Retina (tissue), 1 donor: ENCODE measurements around the gene CEP128.
A peak's percentile ranks its signal among the peaks of the same experiment; 100 is the strongest.

ENCODE experiments used
- DNase-seq: peaks from one replicate; pipeline ENCODE4 v3.0.0-alpha.2; 2016

The CEP128 gene

DNA sequence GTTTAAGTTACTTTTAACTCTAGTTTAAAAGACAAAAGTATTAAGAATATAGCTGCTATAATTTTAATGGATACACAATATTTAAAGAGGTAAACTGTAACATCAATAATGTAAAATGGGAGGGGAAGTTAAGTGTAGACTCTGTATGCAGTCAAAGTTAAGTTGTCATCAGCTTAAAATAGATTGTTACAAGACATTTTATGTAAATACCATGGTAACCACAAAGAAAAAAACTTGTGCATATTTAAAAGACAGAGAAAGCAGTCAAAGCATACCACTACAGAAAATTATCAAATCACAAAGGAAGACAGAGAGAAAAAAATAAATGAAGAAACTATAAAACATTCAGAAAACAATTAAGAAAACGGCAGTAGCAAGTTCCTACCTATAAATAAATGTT is 73.3 kb downstream of the CEP128 start:
- DNase-seq = no peak

DNA sequence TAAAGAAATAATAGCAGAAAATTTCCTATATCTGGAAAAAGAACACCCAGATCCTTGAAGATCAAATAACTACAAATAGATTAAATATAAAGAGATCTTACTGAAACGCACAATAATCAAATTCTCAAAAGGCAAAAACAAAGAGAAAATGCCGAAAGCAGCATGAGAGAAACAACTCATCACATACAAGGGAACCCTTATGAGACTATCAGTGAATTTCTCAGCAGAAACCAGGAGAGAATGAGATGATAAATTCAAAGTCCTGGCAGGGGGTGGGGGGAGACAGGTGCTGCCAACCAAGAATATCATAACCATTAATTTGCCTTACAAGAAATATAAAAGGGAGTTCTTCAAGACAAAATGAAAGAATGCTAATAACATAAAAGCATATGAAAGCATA is 73.7 kb downstream of the CEP128 start:
- DNase-seq = no peak

DNA sequence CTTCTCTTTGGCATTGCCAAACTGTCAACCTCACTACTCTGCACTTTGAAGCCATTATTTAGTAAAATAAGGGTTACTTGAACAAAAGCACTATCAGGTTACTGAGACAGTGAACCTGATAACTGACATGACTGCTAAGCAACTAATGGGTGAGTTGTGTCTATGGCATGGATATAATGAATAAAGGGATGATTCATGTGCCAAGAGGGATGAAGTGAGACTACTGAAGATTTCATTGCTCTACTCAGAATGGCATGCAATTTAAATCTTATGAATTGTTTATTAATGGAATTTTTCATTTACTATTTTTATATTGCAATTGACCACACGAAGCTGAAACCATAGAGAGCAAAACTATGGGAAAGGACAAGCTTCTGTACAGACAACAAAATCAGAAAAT is 74.4 kb downstream of the CEP128 start:
- DNase-seq = no peak

DNA sequence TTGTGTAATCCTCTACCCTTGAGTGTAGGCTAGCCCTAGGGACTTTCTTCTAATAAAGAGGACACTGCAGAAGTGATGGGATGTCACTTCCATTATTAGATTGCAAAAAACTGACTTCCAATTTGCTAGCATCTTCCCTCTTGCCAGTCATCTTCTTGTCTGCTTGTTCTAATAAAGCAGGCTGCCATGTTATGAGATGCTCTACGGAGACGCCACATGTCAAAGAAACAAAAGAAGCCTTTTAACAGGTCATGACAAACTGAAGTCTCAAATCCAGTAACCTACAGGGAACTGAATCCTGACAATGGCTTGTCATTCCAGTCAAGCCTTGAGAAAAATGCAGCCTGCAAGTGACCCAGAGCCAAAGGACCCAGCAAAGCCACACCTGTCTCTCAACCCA is 76.0 kb downstream of the CEP128 start:
- DNase-seq = no peak

DNA sequence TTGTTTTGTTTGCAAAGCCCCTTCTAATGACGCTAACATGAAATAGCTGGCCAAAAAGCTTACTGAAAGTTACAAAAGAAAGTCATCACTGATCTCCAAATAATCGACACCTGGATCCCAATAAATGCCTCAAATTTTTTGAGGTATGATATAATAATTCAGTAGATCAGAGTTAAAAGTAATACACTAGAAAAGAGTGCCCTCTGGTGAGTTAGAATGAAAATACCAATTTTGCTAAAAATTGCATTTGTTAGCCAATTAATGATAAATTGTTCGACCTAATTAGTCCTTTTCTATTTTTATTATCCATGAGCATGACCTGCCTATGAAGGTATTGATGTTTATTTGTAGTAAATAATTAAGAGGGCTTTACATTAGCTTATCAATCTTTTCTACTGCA is 78.6 kb downstream of the CEP128 start:
- DNase-seq = no peak

DNA sequence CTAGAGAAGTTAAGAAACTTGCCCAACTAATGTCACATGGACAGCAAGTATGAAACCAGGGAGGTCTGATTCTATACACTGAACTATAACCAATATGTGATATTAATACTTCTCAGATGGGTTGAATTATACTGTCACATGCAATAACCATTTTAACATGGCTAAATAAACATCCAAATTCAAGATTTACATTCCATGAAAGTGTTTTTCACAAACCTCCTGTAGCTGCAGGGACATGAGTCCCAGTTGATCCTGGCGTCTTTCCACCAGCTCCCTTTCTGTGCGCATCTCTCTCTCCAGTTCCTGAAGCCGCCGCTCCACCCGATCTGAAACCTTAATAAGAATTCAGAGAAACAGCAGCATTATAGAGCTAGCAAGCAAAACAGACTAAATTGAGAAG is 79.0 kb downstream of the CEP128 start:
- no peak for DNase-seq

DNA sequence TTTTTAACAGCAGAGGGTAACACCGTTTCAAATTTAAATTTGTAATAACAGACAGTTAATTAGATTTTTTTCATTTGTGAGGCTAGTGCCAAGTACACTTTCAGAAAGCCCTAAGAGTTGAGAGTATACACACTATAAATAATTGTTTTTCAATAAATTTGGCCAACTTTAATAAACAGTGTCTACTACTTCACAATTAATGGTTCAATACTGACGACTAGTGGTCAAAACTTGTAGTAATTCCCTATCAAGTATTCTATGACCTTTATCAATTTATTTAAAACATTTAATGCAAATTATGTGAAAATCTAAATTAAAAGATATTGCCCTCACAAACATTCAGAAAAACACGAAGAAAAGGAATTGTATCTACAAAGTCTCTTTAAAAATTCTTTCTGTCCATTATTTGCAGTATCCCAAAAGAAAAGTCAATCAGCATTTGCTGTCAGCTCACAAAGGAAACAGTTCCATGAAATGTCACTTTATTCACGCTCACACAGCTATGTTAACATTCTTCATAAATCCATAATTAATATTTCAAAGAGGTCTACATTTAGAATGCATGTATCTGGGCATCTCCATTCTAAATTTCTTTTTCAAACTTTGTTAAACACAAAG is 91.2 kb downstream of the CEP128 start:
- DNase-seq = peak; percentile 21

DNA sequence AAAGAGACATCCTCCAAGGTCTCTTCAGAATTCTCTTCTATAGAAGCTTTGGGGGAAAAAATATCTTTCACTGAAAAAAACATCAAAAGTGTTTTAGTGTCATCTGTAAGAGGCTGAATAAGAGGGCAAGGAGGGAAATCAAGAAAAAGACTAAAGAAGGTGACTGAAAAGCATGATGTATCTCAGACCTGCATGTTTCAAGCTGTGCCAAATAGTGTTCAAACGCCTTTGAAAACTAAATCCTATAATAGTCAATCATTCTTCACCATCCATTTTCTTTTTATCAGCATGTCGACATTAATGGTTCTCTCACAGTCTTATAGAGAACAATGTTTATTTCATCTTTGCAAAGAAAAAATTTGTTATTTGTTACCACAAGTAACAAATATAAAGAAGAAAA is 94.5 kb downstream of the CEP128 start:
- no peak for DNase-seq

DNA sequence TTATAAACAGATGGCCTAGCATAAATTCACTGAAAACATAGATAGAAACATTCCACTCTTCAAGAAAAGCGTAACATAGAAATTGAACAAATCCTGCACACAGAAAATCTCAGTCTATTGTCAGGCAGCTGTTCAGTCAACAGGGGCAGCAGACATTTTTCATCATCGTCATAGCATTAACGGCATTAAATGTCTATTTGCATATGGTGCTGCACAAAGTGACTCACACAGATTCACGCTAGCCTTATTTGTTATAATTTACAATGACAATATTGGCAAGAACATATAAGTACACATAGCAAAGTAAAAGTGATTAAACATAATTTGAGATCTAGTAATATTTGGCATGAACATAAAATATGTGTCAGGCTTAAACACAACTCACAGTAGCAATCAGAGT is 95.7 kb downstream of the CEP128 start:
- no peak for DNase-seq

DNA sequence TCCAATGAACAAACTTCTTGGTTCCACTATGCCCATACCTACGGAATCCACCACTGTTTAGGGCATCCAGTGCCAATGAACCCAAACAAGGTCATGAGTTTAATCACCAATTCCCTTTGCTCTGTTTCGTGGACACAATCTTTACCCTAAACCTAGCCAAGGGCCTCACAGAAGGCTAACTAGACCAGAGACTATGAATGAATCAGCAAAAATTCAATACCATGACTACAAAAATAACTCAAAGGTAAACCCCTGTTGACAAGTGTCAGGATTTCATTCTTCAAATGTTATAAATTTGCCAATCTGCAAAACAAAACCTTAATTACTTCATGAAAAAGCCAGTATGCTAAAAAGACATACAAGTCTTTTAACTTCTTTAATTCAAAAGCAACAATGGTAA is 96.7 kb downstream of the CEP128 start:
- DNase-seq = no peak

DNA sequence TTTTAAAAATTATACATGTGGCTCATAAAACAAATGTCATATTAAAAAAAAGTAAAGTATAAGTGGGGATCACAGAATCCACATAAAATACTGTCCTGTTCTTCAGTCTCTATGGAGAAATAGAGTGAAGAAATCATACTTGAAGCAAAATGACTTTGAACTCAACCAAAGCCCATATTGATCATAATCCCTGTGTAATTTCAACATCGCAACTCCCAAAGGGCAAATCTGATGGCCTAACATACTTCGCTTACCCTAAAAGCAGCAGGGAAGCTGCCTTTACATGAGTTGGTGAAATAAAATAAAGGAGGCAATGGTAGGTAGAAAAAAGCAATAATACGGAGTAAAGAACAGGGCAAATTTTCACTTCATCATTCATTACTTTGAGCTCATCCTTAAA is 101.8 kb downstream of the CEP128 start:
- DNase-seq = no peak

DNA sequence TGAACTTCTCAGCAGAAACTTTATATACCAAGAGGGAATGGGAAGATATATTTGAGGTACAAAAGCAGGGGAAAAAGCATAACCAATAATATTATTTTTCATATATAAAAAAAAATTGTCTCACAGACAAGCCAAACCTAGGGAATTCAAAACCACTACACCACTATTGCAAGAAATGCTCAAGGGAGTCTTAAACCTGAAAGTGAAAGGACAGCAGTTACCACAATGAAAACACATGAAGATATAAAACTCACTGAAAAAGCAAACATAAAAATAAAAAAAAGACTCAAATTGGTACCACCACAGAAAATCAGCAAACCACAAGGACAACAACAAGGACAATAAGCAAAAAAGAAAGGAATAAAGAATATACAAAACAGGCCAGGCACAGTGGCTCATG is 131.9 kb downstream of the CEP128 start:
- DNase-seq = no peak

DNA sequence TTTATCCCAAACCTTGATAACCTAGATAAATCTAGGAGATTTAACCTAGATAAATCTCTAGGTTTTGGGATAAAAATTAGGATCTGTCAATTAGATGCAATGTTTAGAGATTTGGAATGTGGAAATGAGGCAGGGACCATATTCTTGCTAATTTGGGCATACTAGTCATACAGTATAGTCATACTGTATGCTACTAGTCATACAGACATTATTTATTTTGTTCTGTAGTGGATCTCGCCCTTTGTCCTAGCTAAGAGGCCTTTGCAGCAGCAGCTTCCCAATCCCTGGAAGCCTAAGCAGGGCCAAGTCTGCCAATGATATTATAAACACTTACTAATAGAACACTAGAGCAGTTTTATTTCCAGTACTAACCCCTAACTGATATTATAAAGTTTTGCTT is 136.4 kb downstream of the CEP128 start:
- DNase-seq = no peak

DNA sequence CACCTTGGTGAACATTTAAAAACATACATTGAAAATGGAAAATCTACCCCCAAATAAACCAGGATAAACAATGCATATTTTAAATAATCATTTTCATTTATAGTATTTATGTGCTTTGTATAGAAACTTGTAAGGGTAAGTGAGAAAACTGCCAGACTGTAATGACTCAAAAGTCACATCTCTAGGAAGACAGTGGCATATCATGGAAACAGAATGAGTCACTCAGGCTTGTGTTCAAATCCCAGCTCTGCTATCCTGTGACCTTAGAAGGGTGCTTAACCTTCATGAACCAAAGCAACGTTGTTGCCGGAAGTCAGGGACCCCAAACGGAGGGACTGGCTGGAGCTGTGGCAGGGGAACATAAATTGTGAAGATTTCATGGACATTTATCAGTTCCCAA is 142.7 kb downstream of the CEP128 start:
- no peak for DNase-seq

DNA sequence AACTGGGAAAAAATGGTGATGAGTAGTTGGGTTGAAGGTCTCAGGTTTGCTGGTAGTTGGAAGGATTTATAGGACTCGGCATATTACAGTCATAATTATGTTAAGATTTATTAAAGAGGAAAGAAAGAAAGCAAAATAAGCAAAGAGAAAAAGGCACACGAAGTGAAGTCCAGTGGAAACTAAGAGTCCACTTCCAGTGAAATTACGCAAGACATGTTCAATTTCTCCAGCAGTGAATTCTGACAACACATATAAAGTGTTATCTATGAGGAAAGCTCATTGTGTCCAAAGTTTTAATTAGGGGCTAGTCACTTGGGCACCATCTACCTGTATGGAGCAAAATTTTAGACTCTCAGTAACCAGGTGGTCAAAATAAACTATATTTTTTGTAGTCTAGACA is 143.3 kb downstream of the CEP128 start:
- no peak for DNase-seq

DNA sequence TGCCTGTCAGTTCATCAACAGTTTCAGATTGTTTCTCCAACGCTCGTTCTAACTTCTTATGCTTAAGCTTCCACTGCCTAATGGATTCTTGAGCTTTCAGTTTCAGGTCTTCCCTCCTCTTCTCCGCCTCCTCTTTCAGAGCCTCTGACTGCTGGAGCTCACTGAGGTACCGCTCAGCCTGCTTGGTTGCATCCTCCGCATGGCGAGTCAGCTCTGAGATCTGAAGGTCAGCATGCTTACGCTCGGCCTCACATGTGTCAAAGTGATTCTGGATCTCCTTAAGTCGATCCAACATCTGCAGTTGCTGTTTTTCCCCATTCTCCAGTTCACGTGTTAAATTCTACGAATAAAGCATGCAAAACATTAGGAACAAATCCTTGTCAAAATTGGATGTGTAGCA is 148.8 kb downstream of the CEP128 start:
- peak; percentile 57 for DNase-seq

DNA sequence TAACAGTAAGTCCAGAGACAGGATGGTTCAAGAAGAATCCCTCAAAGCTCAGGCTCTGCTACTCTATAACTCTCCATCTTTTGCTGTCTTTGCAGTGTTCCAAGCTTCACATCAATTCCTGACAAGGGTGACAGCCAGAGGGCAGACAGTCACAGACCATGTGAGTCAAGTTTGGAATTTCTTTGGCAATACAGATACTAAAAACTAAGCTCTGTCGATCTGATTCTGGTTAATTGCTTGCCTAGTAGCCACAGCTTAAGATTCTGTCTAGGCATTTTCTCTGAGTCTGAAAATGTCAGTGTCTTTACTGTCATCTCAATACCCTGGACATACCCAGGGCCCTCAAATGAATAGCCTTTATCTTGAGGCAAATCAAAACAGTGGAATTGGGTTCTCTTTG is 153.7 kb downstream of the CEP128 start:
- no peak for DNase-seq

DNA sequence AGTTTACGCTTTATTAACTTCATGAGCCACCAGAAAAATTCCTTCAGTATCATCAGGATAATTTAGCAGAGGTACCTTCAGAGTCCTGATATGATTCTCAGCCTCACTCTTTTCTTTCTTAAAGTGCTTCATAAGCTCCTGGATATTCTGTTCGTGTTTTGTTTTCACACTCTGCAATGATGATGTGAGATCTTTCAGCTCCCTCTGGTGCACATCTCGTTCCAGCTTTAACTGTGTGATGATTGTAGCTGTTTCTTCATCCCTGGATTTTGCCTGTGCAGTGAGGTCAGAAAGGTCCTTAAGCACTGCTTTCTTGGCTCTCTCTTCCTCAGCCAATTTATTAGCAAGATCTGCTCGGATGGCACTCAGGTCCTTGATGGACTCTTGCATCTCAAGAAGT is 156.7 kb downstream of the CEP128 start:
- no peak for DNase-seq

DNA sequence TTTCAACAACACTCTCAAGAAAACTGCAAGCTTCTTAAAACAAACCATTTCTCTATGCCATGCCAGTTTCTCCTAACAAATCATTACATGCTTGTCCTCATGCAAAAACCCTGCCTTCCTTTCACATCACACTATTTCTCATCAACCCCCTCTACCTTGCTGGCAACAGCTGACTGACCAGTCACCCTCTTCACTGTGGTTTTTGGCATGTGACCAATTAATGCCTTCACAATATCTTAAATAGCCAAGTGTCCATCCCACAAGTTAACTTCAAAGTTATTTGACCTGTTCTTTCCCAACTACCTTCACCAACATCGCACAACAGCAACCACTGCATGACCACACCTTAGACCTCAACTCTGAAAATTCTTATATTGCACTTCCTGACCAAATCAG is 159.6 kb downstream of the CEP128 start:
- DNase-seq = no peak

DNA sequence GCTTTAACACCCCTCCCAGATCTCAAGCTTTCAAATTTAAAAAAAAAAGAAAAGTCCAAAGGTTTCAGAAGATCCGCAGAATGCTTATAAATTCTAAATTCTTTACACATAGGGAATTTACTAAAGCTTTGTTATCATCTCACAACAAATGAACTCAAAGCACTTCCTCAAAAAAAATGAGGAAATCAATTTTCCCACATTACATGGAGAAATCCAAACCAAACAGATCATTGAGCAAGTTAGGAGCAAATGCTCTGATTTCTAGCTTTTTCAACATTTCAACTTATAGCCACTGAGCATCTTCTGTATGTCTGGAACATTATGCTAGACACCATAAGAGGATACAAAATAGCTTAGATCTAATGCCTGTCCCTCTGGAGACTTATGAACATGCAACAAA is 161.0 kb downstream of the CEP128 start:
- no peak for DNase-seq

DNA sequence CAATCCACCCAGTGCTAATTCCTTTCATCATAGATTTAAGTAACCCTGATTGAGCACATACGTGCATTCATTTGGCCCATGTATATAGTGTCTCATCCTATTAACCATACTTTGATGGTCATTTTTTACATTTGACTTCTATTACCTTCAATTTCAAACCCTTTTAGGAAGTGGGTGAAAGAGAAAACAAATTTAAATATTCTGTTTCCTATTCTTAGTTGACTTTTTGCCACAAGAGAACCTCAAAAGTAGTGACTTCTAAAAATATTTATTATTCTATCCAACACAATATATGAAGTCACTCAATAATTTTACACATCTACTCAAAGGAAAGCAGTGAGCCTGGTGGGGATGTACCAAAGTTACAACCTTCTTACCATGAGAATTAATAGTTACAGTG is 164.9 kb downstream of the CEP128 start:
- DNase-seq = no peak

DNA sequence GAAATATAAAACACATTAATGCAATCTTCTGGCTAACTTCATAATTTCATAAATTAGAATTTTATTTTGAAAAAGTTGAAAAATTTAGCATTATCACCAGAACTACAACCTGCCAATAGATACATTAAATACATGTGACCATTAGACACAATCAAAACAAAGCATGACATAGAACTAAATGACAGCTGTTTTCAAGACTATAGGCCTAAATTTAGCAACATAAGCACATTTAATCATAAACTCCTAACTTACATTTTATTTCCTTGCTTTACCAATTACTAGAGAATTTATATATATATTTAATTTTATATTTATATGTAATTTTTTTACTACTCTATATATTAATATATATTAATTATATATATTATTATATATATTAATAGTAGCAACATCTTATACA is 165.4 kb downstream of the CEP128 start:
- DNase-seq = no peak

DNA sequence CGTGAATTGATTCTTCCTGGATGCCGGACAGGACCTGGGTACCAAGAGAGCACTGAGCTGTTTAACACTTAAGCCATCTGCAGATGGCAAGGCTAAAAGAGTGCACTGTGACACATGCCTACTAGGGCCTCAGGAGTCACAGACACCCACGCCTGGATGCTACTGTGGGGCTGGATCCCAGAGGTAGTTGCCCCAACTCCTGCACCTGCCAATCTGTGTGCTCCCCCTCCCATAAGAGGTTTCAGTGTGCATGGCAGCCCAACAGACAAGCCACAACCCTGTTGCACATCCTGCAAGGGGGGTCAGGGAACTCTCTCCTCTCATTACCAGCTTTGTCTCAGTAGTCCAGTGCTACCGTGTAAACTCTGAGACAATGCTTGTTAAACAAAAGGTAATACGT is 169.0 kb downstream of the CEP128 start:
- DNase-seq = no peak

DNA sequence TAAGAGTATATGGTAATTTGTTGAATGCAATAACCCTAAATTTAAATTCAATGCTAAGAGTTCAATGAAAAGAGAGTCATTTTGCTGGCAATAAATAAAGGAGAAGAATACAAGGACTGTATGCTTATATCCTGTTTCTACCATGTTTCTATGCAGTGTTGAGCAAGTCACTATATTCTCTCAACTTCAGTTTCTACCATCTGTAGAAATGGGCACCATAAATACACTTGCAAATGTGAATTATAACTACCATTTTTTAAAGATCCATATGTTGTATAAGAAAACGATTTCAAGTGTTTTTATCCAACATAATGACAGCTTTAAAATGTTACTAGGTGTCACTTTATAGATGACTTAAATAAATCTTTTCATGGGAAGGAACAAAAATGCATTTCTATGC is 170.3 kb downstream of the CEP128 start:
- DNase-seq = no peak

DNA sequence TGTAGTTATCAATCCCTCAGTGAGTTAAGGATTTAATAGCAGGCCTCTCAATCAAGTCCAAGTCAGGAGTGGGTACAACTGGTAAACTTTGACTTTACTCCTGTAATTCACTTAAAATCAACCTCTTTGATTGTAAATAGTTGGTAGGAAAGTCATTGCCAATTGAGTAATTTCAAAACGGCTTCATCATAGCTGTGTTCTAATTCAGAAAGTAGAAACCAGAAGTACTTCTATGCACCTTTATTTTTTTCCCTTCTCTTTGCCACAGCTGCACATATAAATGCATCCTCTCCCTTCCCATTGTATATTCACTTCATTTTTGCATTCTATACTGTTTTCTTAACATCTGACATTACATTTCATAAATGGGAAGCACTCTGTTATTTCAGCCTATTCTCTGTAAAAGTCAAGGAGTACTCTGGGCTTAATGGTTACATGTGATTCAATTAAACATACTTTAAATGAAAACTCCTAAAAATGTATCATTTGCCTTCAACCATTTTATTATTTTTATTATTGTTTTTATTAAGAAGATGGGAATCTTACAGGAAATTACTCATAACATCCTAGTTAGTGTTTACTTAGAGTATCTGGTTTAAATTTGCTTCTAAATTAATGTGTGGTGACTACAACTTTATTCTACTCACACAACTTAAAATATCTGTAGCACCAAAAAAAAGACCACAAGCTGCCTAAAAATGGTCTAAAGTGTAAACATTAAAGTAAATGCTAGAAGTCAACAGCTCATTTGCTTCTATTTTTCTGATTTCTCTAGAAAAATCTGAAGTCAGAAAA is 171.2 kb downstream of the CEP128 start:
- no peak for DNase-seq
